GM12801 (cell line): ENCODE data around the gene SLC12A7.

ENCODE experiments used
- CTCF ChIP-seq: IDR thresholded peaks from one replicate; pipeline ENCODE4 v1.5.1; 2011; ENCODE audit warnings: control low read depth; ENCODE audit not compliant: insufficient read length; ENCODE audit errors: extremely low read depth

The SLC12A7 gene

GRCh38 chr5:1040571-1040970, 71.3 kb downstream of the SLC12A7 start:
- TF ChIP-seq CTCF, result no peak

- TF ChIP-seq CTCF, result no peak
These were observed 72.1 kb downstream of the SLC12A7 start for GRCh38 chr5:1039706-1040260.

GRCh38 chr5:1039210-1039548, 72.7 kb downstream of the SLC12A7 start:
- TF ChIP-seq CTCF, result no peak

- TF ChIP-seq CTCF, result no peak
These were observed 73.2 kb downstream of the SLC12A7 start for GRCh38 chr5:1038417-1039209.

- no peak for TF ChIP-seq CTCF
These were observed 74.0 kb downstream of the SLC12A7 start for GRCh38 chr5:1037671-1038416.

- TF ChIP-seq CTCF, result no peak
These were observed 74.7 kb downstream of the SLC12A7 start for GRCh38 chr5:1037123-1037670.

GRCh38 chr5:1036504-1037122, 75.2 kb downstream of the SLC12A7 start:
- no peak for TF ChIP-seq CTCF
